ENCODE data around the gene ADAMTS3. TPM values are rescaled to one million over a fixed set of nuclear protein-coding genes. Genes with fewer than 3 reads are reported as not detected.
A peak's percentile ranks its signal among the peaks of the same experiment; 100 is the strongest.

ADAMTS3 gene
- total RNA-seq, 2 experiments from 2014 or later, result not detected

GRCh38 chr4:72531322-72531721 lies 37.7 kb downstream of the ADAMTS3 start:
- H3K36me3 Mint-ChIP-seq (ENCODE audit: low read depth), result no peaks in the 10 kb centered on the region
- H3K4me3 Mint-ChIP-seq, result no peak overlapping the region
- H3K27ac Mint-ChIP-seq, result no peak overlapping the region
- H3K27me3 Mint-ChIP-seq, result no peaks in the 10 kb centered on the region
- H3K4me1 Mint-ChIP-seq, result no peaks in the 10 kb centered on the region
- no peaks in the 10 kb centered on the region for H3K9me3 Mint-ChIP-seq
- POLR2A ChIA-PET, result no interaction called here
- peak; percentile 12 for DNase-seq
- CTCF ChIA-PET, result no interaction called here

GRCh38 chr4:72529148-72529822 lies 39.7 kb downstream of the ADAMTS3 start:
- no peaks in the 10 kb centered on the region for H3K27me3 Mint-ChIP-seq
- ChIA-PET CTCF (no interaction called here), POLR2A (no interaction called here)
- no peak overlapping the region for H3K4me3 Mint-ChIP-seq
- H3K36me3 Mint-ChIP-seq (ENCODE audit: low read depth), result no peaks in the 10 kb centered on the region
- no peak for DNase-seq
- H3K9me3 Mint-ChIP-seq, result no peaks in the 10 kb centered on the region
- no peaks in the 10 kb centered on the region for H3K4me1 Mint-ChIP-seq
- no peak overlapping the region for H3K27ac Mint-ChIP-seq

GRCh38 chr4:72527038-72527646 lies 41.9 kb downstream of the ADAMTS3 start:
- no peaks in the 10 kb centered on the region for H3K36me3 Mint-ChIP-seq (ENCODE audit: low read depth)
- POLR2A ChIA-PET, result no interaction called here
- no peak overlapping the region for H3K27ac Mint-ChIP-seq
- no peaks in the 10 kb centered on the region for H3K9me3 Mint-ChIP-seq
- no peak overlapping the region for H3K4me3 Mint-ChIP-seq
- no peaks in the 10 kb centered on the region for H3K27me3 Mint-ChIP-seq
- DNase-seq, result no peak
- CTCF ChIA-PET, result no interaction called here
- no peaks in the 10 kb centered on the region for H3K4me1 Mint-ChIP-seq

GRCh38 chr4:72525938-72526337 lies 43.1 kb downstream of the ADAMTS3 start:
- Mint-ChIP-seq H3K27me3 (no peaks in the 10 kb centered on the region), H3K4me3 (no peak overlapping the region), H3K9me3 (no peaks in the 10 kb centered on the region), H3K27ac (no peak overlapping the region), H3K4me1 (no peaks in the 10 kb centered on the region), H3K36me3 (ENCODE audit: low read depth) (no peaks in the 10 kb centered on the region)
- no peak for DNase-seq
- POLR2A ChIA-PET, result no interaction called here
- CTCF ChIA-PET, result no interaction called here

GRCh38 chr4:72522440-72522839 lies 46.6 kb downstream of the ADAMTS3 start:
- H3K4me3 Mint-ChIP-seq, result no peak overlapping the region

GRCh38 chr4:72513227-72513626 lies 55.8 kb downstream of the ADAMTS3 start:
- Mint-ChIP-seq H3K4me3 (no peak overlapping the region), H3K27me3 (no peaks in the 10 kb centered on the region), H3K9me3 (no peaks in the 10 kb centered on the region), H3K27ac (no peak overlapping the region), H3K36me3 (ENCODE audit: low read depth) (no peaks in the 10 kb centered on the region), H3K4me1 (no peaks in the 10 kb centered on the region)
- CTCF ChIA-PET, result no interaction called here
- POLR2A ChIA-PET, result no interaction called here
- DNase-seq, result no peak

More at GRCh38 chr4:72522440-72522839, 46.6 kb downstream of the ADAMTS3 start:
- Mint-ChIP-seq H3K27me3 (no peaks in the 10 kb centered on the region), H3K27ac (no peak overlapping the region), H3K9me3 (no peaks in the 10 kb centered on the region), H3K36me3 (ENCODE audit: low read depth) (no peaks in the 10 kb centered on the region), H3K4me1 (no peaks in the 10 kb centered on the region)
- ChIA-PET POLR2A (no interaction called here), CTCF (no interaction called here)
- DNase-seq, result no peak

GRCh38 chr4:72507860-72508419 lies 61.1 kb downstream of the ADAMTS3 start:
- Mint-ChIP-seq H3K4me3 (no peak overlapping the region), H3K4me1 (no peaks in the 10 kb centered on the region), H3K36me3 (ENCODE audit: low read depth) (no peaks in the 10 kb centered on the region), H3K27ac (no peak overlapping the region), H3K27me3 (peaks cover 2% of the 10 kb centered on the region), H3K9me3 (no peaks in the 10 kb centered on the region)
- ChIA-PET CTCF (no interaction called here), POLR2A (no interaction called here)
- no peak for DNase-seq

- no peak overlapping the region for H3K4me3 Mint-ChIP-seq
- no peak for DNase-seq
- no peaks in the 10 kb centered on the region for H3K9me3 Mint-ChIP-seq
- H3K4me1 Mint-ChIP-seq, result no peaks in the 10 kb centered on the region
- peaks cover 2% of the 10 kb centered on the region for H3K27me3 Mint-ChIP-seq
- no peaks in the 10 kb centered on the region for H3K36me3 Mint-ChIP-seq (ENCODE audit: low read depth)
- H3K27ac Mint-ChIP-seq, result no peak overlapping the region
- ChIA-PET POLR2A (no interaction called here), CTCF (no interaction called here)
Observed at GRCh38 chr4:72507167-72507566, 61.9 kb downstream of the ADAMTS3 start.

GRCh38 chr4:72505314-72505744 lies 63.7 kb downstream of the ADAMTS3 start:
- Mint-ChIP-seq H3K4me1 (no peaks in the 10 kb centered on the region), H3K36me3 (ENCODE audit: low read depth) (no peaks in the 10 kb centered on the region)

GRCh38 chr4:72500214-72500613 lies 68.8 kb downstream of the ADAMTS3 start:
- Mint-ChIP-seq H3K27me3 (peaks cover 2% of the 10 kb centered on the region), H3K4me1 (no peaks in the 10 kb centered on the region), H3K4me3 (no peak overlapping the region), H3K27ac (no peak overlapping the region), H3K9me3 (no peaks in the 10 kb centered on the region), H3K36me3 (ENCODE audit: low read depth) (no peaks in the 10 kb centered on the region)
- ChIA-PET POLR2A (no interaction called here), CTCF (no interaction called here)
- DNase-seq, result no peak

More at GRCh38 chr4:72505314-72505744, 63.7 kb downstream of the ADAMTS3 start:
- CTCF ChIA-PET, result no interaction called here
- H3K27me3 Mint-ChIP-seq, result peaks cover 2% of the 10 kb centered on the region
- POLR2A ChIA-PET, result no interaction called here
- no peak for DNase-seq
- H3K9me3 Mint-ChIP-seq, result no peaks in the 10 kb centered on the region
- H3K4me3 Mint-ChIP-seq, result no peak overlapping the region
- H3K27ac Mint-ChIP-seq, result no peak overlapping the region

GRCh38 chr4:72496119-72496518 lies 72.9 kb downstream of the ADAMTS3 start:
- H3K27ac Mint-ChIP-seq, result no peak overlapping the region
- H3K27me3 Mint-ChIP-seq, result no peaks in the 10 kb centered on the region
- no peaks in the 10 kb centered on the region for H3K36me3 Mint-ChIP-seq (ENCODE audit: low read depth)
- H3K4me3 Mint-ChIP-seq, result no peak overlapping the region
- H3K4me1 Mint-ChIP-seq, result no peaks in the 10 kb centered on the region
- peaks cover 4% of the 10 kb centered on the region for H3K9me3 Mint-ChIP-seq
- no peak for DNase-seq
- ChIA-PET POLR2A (no interaction called here), CTCF (no interaction called here)

- CTCF ChIA-PET, result interaction anchor here (0.7 kb wide), 1 partner anchor 10 kb away, joined by 3 read pairs; no protein-coding TSS in a partner anchor
- no peak for DNase-seq
- H3K27me3 Mint-ChIP-seq, result no peaks in the 10 kb centered on the region
- H3K9me3 Mint-ChIP-seq, result peaks cover 4% of the 10 kb centered on the region
- H3K27ac Mint-ChIP-seq, result no peak overlapping the region
- H3K4me3 Mint-ChIP-seq, result no peak overlapping the region
- no peaks in the 10 kb centered on the region for H3K4me1 Mint-ChIP-seq
- H3K36me3 Mint-ChIP-seq (ENCODE audit: low read depth), result no peaks in the 10 kb centered on the region
- POLR2A ChIA-PET, result no interaction called here
Observed at GRCh38 chr4:72494156-72494555, 74.9 kb downstream of the ADAMTS3 start.

GRCh38 chr4:72489267-72489666 lies 79.8 kb downstream of the ADAMTS3 start:
- no peaks in the 10 kb centered on the region for H3K4me1 Mint-ChIP-seq
- no peak overlapping the region for H3K4me3 Mint-ChIP-seq
- H3K9me3 Mint-ChIP-seq, result peaks cover 3% of the 10 kb centered on the region
- no peaks in the 10 kb centered on the region for H3K36me3 Mint-ChIP-seq (ENCODE audit: low read depth)
- ChIA-PET CTCF (no interaction called here), POLR2A (no interaction called here)
- no peak for DNase-seq
- no peak overlapping the region for H3K27ac Mint-ChIP-seq
- no peaks in the 10 kb centered on the region for H3K27me3 Mint-ChIP-seq

- Mint-ChIP-seq H3K4me1 (no peaks in the 10 kb centered on the region), H3K27ac (no peak overlapping the region), H3K4me3 (no peak overlapping the region), H3K36me3 (ENCODE audit: low read depth) (no peaks in the 10 kb centered on the region), H3K9me3 (no peaks in the 10 kb centered on the region), H3K27me3 (no peaks in the 10 kb centered on the region)
- ChIA-PET POLR2A (no interaction called here), CTCF (no interaction called here)
- DNase-seq, result no peak
Observed at GRCh38 chr4:72486991-72487390, 82.0 kb downstream of the ADAMTS3 start.

All from activated CD4-positive, alpha-beta T cell treated with anti-CD3 and anti-CD28 coated beads, Interleukin-2, amount 10 ng/mL, durations not matched to agents 7 days and 5 days (primary cell).